NCI-H748 treated with DMSO at 0.1 percent for 48 hours (cell line): Measurements from ENCODE around the gene TSPO2.

Source experiments
- DNase-seq: peaks from one replicate; lab custom pipeline; 2025; lab: John Stamatoyannopoulos, UW

TSPO2 gene

GRCh38 chr6:41051873-41052272 is 9.6 kb downstream of the TSPO2 start:
- peak; percentile 67 for DNase-seq

DNA sequence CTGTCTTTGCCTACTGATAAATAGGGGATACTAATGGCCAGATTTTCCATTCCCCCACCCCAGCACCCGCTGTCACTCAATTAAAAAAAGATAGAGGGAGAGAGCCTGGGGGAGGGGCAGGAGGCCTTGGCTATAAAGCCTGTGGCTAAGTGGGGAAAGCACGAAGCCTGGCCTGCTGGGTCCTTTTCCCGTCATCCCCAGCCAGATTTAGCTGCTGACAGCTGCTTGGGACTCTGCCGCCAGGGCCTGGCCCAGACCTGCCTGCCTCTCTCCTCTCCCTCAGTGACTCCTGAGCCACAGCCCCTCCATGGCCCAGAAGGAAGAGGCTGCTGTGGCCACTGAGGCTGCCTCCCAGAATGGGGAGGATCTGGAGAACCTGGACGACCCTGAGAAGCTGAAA is 10.8 kb downstream of the TSPO2 start, which contains the start of gene APOBEC2:
APOBEC2 (plus strand) TSS at position 162 of the 400 bp plus-strand sequence; CDS start at position 308, 146 bp downstream.
- DNase-seq = no peak

- DNase-seq = no peak
Measured at GRCh38 chr6:41054511-41054910, 12.2 kb downstream of the TSPO2 start.

DNA sequence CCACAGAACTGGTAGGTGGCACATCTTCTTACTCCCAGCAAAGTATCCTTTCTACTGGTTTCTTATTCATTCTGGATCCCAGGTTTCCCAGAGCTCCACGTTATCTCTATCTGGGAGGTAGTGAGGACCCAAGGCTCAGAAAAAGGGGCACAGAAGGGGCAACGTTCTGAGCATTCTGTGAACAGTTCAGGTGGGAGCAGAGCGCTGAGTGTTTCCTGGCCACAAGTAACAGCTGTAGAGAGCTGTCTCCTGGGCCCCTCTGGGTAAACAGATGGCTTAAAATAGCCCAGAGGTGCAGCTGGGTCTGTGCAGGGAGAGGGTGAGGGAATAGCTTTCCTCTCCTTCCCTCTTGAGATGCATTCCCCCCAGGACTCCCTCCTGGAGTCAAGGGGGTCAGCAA is 12.9 kb downstream of the TSPO2 start:
- no peak for DNase-seq

- no peak for DNase-seq
Measured at GRCh38 chr6:41056768-41057490, 14.7 kb downstream of the TSPO2 start.

GRCh38 chr6:41058783-41059181 is 16.5 kb downstream of the TSPO2 start:
- no peak for DNase-seq

DNA sequence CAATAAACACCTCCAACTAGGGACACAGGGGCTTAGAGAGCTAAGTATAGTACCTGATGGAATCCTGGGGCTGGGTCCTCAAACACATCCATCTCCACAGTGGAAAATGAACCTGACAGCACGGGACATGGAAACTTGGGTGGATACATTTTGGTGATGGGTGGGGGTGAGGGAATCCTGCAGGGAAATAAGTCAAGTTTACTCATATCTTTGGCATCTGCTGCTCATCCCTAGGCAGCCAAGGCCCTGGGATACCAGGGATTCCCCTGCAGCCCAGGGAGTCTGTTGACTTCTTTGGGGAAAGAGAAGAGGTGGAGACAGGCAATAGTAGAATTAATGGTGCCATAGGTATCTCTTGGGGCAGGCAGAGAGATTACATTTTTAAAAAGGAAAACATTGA is 17.3 kb downstream of the TSPO2 start:
- DNase-seq = no peak

GRCh38 chr6:41061196-41061726 is 19.0 kb downstream of the TSPO2 start:
- DNase-seq = no peak

DNA sequence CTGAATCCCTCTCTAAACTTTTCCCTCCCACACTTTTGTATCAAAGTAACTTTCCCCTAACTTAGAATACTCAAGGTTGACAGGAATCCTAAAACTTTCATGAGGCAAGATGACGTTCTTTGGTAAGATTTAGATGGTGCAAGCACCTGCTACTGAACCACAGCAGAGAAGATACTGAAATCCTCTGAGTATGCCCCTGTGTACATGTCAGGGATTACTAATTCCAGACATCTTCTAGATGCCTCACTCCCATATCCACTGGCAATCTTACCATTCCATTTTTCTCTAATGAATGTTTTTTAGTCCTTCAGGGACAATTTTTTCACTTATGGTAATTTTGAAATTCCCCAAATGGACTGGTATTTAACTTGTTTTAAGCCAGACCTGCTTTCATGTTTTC is 19.8 kb downstream of the TSPO2 start:
- no peak for DNase-seq

GRCh38 chr6:41063884-41064285 is 21.6 kb downstream of the TSPO2 start:
- DNase-seq = no peak

GRCh38 chr6:41064841-41065240 is 22.6 kb downstream of the TSPO2 start:
- no peak for DNase-seq

DNA sequence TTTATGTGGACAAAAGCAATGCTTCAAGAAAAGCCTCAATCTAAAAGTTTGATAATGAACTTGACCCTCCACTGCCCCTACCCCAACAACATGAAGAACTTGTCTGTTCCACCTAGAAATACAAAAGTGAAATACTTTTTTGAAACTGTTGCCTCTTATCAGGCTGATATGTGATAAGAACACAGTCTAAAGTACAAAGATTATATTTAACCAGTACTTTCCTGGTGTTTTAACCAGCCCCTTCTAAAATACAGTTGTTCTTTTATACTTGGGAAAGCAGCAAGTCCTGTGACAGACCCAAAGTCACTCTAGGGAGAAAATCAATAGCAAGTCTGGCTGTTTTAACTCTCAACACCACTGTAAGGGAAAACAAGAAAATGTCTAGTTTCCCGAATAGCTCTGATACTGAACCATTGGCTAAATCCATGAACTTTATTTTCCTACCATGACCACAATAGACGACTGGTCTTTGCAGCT is 23.3 kb downstream of the TSPO2 start:
- DNase-seq = no peak

DNA sequence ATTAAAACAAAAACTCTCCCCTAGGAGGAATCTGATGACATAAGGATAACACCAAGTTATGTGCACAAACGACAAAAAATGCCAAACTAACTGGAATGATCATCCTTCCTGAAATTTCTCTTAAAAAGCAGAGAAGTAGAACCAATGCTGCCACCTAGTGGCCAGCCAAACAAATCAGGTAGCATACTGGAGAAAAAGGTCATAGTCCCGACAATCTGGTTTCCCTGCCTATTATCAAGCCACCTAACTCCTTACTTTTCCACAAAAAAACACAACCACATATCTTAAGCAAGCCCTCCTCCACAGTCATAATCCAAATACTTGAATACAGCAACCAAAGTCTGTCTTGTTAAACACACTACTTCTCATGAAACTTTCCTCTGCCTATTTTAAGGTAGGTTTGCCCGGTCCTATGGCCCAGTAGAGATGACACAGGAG is 24.6 kb downstream of the TSPO2 start:
- peak; percentile 76 for DNase-seq

GRCh38 chr6:41071501-41071922 is 29.2 kb downstream of the TSPO2 start:
- no peak for DNase-seq

DNA sequence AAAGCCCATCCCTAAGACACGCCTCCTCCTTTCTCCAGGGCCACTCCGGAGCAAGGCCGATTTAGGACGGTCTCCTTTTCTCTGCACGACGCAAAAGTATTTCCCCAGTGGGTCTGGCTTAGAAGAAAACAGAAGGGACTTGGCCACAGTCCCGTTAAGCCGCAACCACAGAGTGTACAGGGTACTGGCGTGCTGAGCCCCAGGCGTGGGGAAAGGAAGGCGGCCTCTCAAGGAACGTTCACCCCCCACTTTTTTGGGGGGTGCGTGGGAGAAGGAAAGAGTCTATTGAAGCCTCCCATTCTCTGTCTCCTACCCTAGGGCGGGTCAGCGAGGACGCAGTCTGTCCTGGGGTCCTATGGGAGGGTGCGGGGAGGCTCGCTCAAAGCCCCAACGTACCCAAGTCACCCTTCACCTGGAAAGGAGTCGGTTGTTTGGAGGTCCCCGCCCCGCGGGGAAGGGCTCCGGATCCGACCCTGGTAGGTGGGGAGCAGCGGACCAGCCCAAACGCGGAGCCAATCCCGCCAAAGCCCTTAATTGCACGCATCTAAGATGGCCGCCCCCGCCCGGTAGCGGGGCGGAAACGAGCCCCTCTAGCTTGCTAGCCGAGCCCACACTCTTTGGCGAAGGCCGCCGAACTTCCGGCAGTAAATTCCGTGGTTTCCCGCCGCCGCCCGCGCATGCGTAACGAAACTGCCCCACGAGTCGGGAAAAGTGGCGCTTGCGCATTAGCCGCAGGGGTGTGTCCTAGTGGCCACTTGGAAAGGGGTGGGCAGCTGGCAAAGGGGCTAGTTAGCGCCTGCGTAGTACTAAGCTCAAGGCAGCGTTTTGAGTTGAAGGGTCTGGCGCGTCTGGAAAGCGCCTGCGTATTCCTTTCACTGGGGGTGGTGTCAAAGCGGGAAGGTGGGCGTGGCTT is 29.9 kb downstream of the TSPO2 start, which contains the start of gene OARD1:
OARD1 (minus strand) TSS at position 434 of the 913 bp plus-strand sequence. CDS start 722 bp downstream, outside the sequence.
- peak; percentile 100 for DNase-seq

GRCh38 chr6:41072836-41073202 is 30.6 kb downstream of the TSPO2 start, which contains the start of gene NFYA:
TSS of gene NFYA (plus strand) at chr6:41072974. CDS start at chr6:41079090, 6,116 bp downstream.
- DNase-seq = peak; percentile 100

- peak; percentile 88 for DNase-seq
Measured at GRCh38 chr6:41073203-41073967, 31.1 kb downstream of the TSPO2 start.

DNA sequence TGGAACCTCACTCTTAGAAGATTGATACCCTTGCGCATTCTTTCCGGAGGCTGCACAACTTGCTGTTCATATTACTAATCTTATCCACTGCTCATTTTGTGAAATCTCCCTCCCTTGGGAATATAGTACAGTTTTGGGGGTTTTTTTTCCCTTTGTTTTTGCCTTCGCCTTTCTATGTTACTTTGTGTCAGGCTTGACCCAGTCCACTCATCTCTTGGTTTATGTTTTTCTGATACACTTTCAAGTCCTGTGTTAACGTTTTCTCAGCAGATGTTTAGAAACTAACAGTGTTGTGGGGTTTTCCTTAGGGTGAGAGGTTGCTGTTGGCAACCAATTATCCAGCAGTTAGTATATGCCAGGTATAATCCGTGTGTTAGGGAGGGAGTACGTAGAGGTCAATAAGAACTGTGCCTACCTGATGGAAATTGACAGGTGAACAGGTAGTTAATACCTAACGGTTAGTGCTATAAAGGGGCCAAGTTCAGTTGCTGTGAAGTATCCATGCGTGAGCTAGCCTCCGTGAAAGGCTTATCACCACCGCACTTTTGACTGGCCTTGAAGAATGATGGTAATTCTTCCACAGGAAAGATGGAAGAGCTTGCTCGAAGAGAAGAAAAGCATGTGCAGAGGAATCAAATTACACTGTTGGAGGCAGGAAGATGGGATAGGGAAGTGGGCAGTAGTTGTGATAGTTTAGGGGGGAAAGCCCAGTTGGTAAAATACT is 31.9 kb downstream of the TSPO2 start:
- peak; percentile 51 for DNase-seq

DNA sequence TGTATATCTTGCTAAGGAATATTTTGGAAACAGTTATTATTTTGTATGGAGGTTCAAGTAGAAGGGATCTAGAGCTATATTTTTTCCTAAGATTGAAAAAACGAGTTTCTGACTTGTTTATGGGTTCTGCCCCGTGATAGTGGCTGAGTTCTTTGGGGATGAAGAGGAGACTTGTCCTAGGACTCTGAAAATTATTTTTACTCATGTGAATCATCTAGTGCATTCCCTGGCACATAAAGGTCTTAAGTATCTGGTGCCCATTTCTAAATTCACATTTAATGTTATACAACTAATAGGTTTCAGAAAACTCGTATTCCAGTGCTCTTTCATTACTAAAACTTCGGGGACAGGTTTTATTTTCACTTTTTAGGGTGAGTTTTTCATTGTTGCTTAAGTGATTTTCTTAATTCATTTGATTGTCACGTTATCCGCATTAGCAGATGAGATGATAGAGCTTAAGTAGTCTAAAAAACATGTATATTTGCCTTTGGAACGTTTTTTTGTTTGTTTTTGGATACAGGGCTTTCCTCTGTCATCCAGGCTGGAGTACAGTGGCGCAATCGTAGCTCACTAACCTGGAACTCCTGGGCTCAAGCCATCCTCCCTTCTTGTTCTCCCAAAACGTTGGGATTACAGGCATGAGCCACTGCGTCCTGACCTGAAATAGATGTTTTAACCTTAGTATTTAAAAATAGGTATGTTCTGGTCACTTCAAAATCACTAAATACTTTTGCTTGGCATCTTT is 32.6 kb downstream of the TSPO2 start:
- no peak for DNase-seq
